HCT116 (cell line): ENCODE data around the gene P2RX5. TPM values are rescaled to one million over a fixed set of nuclear protein-coding genes. Genes with fewer than 3 reads are reported as not detected.

Source experiments
- CEBPB ChIP-seq: IDR thresholded peaks from 2 replicates; pipeline ENCODE4 v1.6.1; 2012; ENCODE audit warnings: low read depth
- EZH2phosphoT487 ChIP-seq: fragments of 200-600 bp; IDR thresholded peaks from 2 replicates; pipeline ENCODE4 v1.6.1; 2018; ENCODE audit warnings: antibody characterized with exemption, borderline replicate concordance
- FOSL1 ChIP-seq: IDR thresholded peaks from 2 replicates; pipeline ENCODE4 v1.6.1; 2012; ENCODE audit warnings: low read depth
- MAX ChIP-seq: IDR thresholded peaks from 2 replicates; pipeline ENCODE4 v1.6.1; 2012
- POLR2A ChIP-seq: IDR thresholded peaks from 2 replicates; pipeline ENCODE4 v1.7.0; 2011; ENCODE audit warnings: borderline replicate concordance; ENCODE audit not compliant: insufficient read depth, insufficient read length; ENCODE audit errors: extremely low read depth
- REST ChIP-seq: IDR thresholded peaks from 2 replicates; pipeline ENCODE4 v1.6.1; 2012; ENCODE audit warnings: low read depth
- SP1 ChIP-seq: IDR thresholded peaks from 2 replicates; pipeline ENCODE4 v1.6.1; 2012; ENCODE audit warnings: low read depth
- SRF ChIP-seq: IDR thresholded peaks from 2 replicates; pipeline ENCODE4 v1.6.1; 2012; ENCODE audit warnings: low read depth
- TCF7L2 ChIP-seq: IDR thresholded peaks from 2 replicates; pipeline ENCODE4 v1.7.0; 2011; ENCODE audit warnings: borderline replicate concordance, inconsistent platforms; ENCODE audit not compliant: insufficient read depth, insufficient read length; ENCODE audit errors: extremely low read depth
- YY1 ChIP-seq: IDR thresholded peaks from 2 replicates; pipeline ENCODE4 v1.6.1; 2011; ENCODE audit warnings: low read length, low read depth, moderate library complexity, mild to moderate bottlenecking; ENCODE audit not compliant: insufficient replicate concordance; ENCODE audit errors: extremely low read depth
- total RNA-seq: library from RNA; stranded (reverse); gene quantifications from one replicate; pipeline ENCODE4 v1.2.1, GENCODE V29; 2021; ENCODE audit not compliant: unreplicated experiment

The P2RX5 gene
- total RNA-seq, 1 experiment from 2014 or later = 9.0 TPM

- TF ChIP-seq REST (no peak), MAX (no peak), TCF7L2 (peak; percentile 57), POLR2A (peak; percentile 96), EZH2phosphoT487 (no peak), FOSL1 (no peak), SRF (no peak), YY1 (peak; percentile 93), SP1 (peak; percentile 58), CEBPB (no peak)
These were observed 27.5 kb downstream of the P2RX5 start, which contains the start of the genes EMC6 and TAX1BP3 (continued) for GRCh38 chr17:3668279-3669084.
